ENCODE results near the gene CYB561D1. TPM values are rescaled to one million over a fixed set of nuclear protein-coding genes. Genes with fewer than 3 reads are reported as not detected.
"Not testable (repeated sequence)": the region's sequence is repeated elsewhere in the genome, so short reads cannot be mapped to it uniquely, and the experiment has no call there.

Gene CYB561D1
- total and polyA plus RNA-seq, 4 donors, result 1.3 to 2.8 (median 2.0) TPM

GRCh38 chr1:109445949-109446695, 47.8 kb upstream of the CYB561D1 start:
- not testable (repeated sequence) for H3K4me3 ChIP-seq (ENCODE audit: low read depth in 1 of 3, low read length in 3 of 3); H3K9ac ChIP-seq (ENCODE audit: low read depth in 1 of 2, low read length in 2 of 2); H3K9me3 ChIP-seq (ENCODE audit: control insufficient read depth in 4 of 4, low read length in 3 of 4); H3K4me1 ChIP-seq (ENCODE audit: control insufficient read depth in 4 of 4, insufficient read depth in 4 of 4, low read length in 3 of 4); H3K27ac ChIP-seq (ENCODE audit: low read depth in 1 of 2, low read length in 2 of 2); DNase-seq (ENCODE audit: low spot score); H3K36me3 ChIP-seq (ENCODE audit: control insufficient read depth in 4 of 4, insufficient read depth in 3 of 4, low read depth in 1 of 4, low read length in 3 of 4); H3K27me3 ChIP-seq (ENCODE audit: control insufficient read depth in 4 of 4, insufficient read depth in 4 of 4, low read length in 3 of 4)
- WGBS, result 75% methylated on average over 11 of the region's 11 CpGs

GRCh38 chr1:109447524-109447923, 46.4 kb upstream of the CYB561D1 start:
- WGBS, result 73% methylated on average over 4 of the region's 4 CpGs
- peaks cover 0 to 2% (median 0%) of the 10 kb centered on the region in 4 donors for H3K27me3 ChIP-seq (ENCODE audit: control insufficient read depth in 4 of 4, insufficient read depth in 4 of 4, low read length in 3 of 4)
- no peak overlapping the region for H3K27ac ChIP-seq (ENCODE audit: low read depth in 1 of 2, low read length in 2 of 2)
- H3K4me1 ChIP-seq (ENCODE audit: control insufficient read depth in 4 of 4, insufficient read depth in 4 of 4, low read length in 3 of 4), result no peaks in the 10 kb centered on the region
- DNase-seq (ENCODE audit: low spot score), result no peak
- H3K9me3 ChIP-seq (ENCODE audit: control insufficient read depth in 4 of 4, low read length in 3 of 4), result no peaks in the 10 kb centered on the region
- H3K36me3 ChIP-seq (ENCODE audit: control insufficient read depth in 4 of 4, insufficient read depth in 3 of 4, low read depth in 1 of 4, low read length in 3 of 4), result no peaks in the 10 kb centered on the region
- TF ChIP-seq FOXA1 (IDR thresholded peaks at IDR 0.05) (no peak), SP1 (IDR thresholded peaks at IDR 0.05) (no peak), NR2F2 (IDR thresholded peaks at IDR 0.05) (no peak), REST (IDR thresholded peaks at IDR 0.05) (no peak), FOXA2 (IDR thresholded peaks at IDR 0.05) (no peak), TAF1 (conservative IDR thresholded peaks at IDR 0.05) (no peak), HNF4G (IDR thresholded peaks at IDR 0.05) (no peak), CTCF (IDR thresholded peaks at IDR 0.05; ENCODE audit: low read depth, low read length, missing input control) (no peak), RXRA (IDR thresholded peaks at IDR 0.05) (no peak), JUND (IDR thresholded peaks at IDR 0.05) (no peak), MAX (IDR thresholded peaks at IDR 0.05) (no peak), HNF4A (conservative IDR thresholded peaks at IDR 0.05) (no peak), GABPA (IDR thresholded peaks at IDR 0.05 in 1 of 2, conservative IDR thresholded peaks at IDR 0.05 in 1 of 2) (no peak)
- H3K4me3 ChIP-seq (ENCODE audit: low read depth in 1 of 3, low read length in 3 of 3), result no peak overlapping the region
- no peak overlapping the region for H3K9ac ChIP-seq (ENCODE audit: low read depth in 1 of 2, low read length in 2 of 2)
